ENCODE results near the gene EMSY. TPM values are rescaled to one million over a fixed set of nuclear protein-coding genes. Genes with fewer than 3 reads are reported as not detected.
A peak's percentile ranks its signal among the peaks of the same experiment; 100 is the strongest.

The EMSY gene
- total and polyA plus RNA-seq, 2 of the 8 experiments (the other 6 are each of a cell fraction or from before 2014, with no cell fraction given) = 29.6 to 34.6 TPM

GRCh38 chr11:76579752-76580151 lies 134.9 kb downstream of the EMSY start:
- FAIRE-seq (no peak), DNase-seq (ENCODE audit: low read depth in 1 of 2, low spot score in 2 of 2) (no peak)
- Histone ChIP-seq H3K9me3 (ENCODE audit: insufficient read depth in 2 of 2, low read depth in 1 of 2, low read length in 1 of 2) (peaks cover 0 to 9% of the 10 kb centered on the region in 2 experiments; a peak in 1 of 4 replicates), H2BK5ac (ENCODE audit: low read depth, low read length) (no peak overlapping the region), H2AFZ (ENCODE audit: low read length) (no peak overlapping the region), H3K79me1 (ENCODE audit: low read depth, low read length) (no peaks in the 10 kb centered on the region), H3K14ac (ENCODE audit: insufficient read length) (no peak overlapping the region), H2BK20ac (ENCODE audit: low read length) (no peak overlapping the region), H3K4me1 (replicated peaks in 1 of 4; ENCODE audit: control insufficient read depth in 3 of 4, insufficient read depth in 4 of 4, low read length in 3 of 4) (peaks cover 0 to 11% (median 2%) of the 10 kb centered on the region in 4 experiments; a peak in 5 of 7 replicates), H4K20me1 (replicated peaks in 1 of 2; ENCODE audit: control insufficient read depth in 1 of 2, insufficient read depth in 2 of 2, low read length in 2 of 2) (no peaks in the 10 kb centered on the region), H3K18ac (ENCODE audit: extremely low read depth, low read length) (no peak overlapping the region), H3K56ac (replicated peaks; ENCODE audit: insufficient read length, low read depth, low read length) (no peak overlapping the region), H3K4me3 (ENCODE audit: extremely low read depth in 1 of 4, insufficient read depth in 2 of 4, low read depth in 3 of 4, low read length in 4 of 4) (no peak overlapping the region), H3K23me2 (ENCODE audit: low read depth, low read length) (no peaks in the 10 kb centered on the region), H2BK12ac (ENCODE audit: low read depth, low read length) (peak overlapping the region; percentile 60; the same call in 1 of the 2 replicates), H3K9ac (replicated peaks in 1 of 4; ENCODE audit: extremely low read depth in 1 of 4, low read depth in 3 of 4, low read length in 3 of 4) (no peak overlapping the region), H3K27me3 (replicated peaks in 1 of 4; ENCODE audit: control insufficient read depth in 3 of 4, extremely low read depth in 1 of 4, insufficient read depth in 3 of 4, low read length in 3 of 4) (no peaks in the 10 kb centered on the region), H3K4ac (replicated peaks; ENCODE audit: insufficient read length, low read depth, low read length) (no peak overlapping the region), H3K36me3 (ENCODE audit: control insufficient read depth in 2 of 4, insufficient read depth in 4 of 4, low read length in 3 of 4) (no peaks in the 10 kb centered on the region), H3K79me2 (ENCODE audit: control insufficient read depth in 1 of 2, insufficient read depth in 2 of 2, low read length in 2 of 2) (no peaks in the 10 kb centered on the region), H3K27ac (ENCODE audit: low read depth, low read length) (no peak overlapping the region), H3K4me2 (ENCODE audit: insufficient read depth in 1 of 2, low read depth in 2 of 2, low read length in 2 of 2) (no peak overlapping the region), H3K23ac (ENCODE audit: insufficient read length) (no peak overlapping the region), H4K5ac (ENCODE audit: insufficient read length, low read depth, low read length) (no peak overlapping the region), H4K8ac (ENCODE audit: extremely low read depth, insufficient read depth, low read length) (0 out of 2 replicates have a peak overlapping the region, but pooled peaks have one; percentile 22), H2AK5ac (ENCODE audit: low read depth, low read length) (0 out of 2 replicates have a peak overlapping the region, but pooled peaks have one; percentile 30), H4K91ac (replicated peaks; ENCODE audit: insufficient read length, low read length) (no peak overlapping the region), H2BK120ac (replicated peaks; ENCODE audit: low read depth, low read length) (no peak overlapping the region), H2BK15ac (ENCODE audit: low read length) (peak overlapping the region; percentile 65; the same call in 1 of the 2 replicates)
- ChIA-PET CTCF (ENCODE audit: partially characterized antibody) (interaction anchor here (0.7 to 6.0 kb wide), 10 partner anchors 11 to 150 kb away, joined by 3 to 62 read pairs (median 4); no protein-coding TSS in a partner anchor), POLR2A (ENCODE audit: partially characterized antibody) (interaction anchor here (1.6 kb wide), 1 partner anchor 25 kb away, joined by 4 read pairs; no protein-coding TSS in a partner anchor)
- 78% methylated on average over 5 of the region's 5 CpGs; no CpG with 5 or more reads in 1 of the 2 experiments for WGBS, 2 experiments (ENCODE audit: extremely low coverage in 1 of 2, insufficient coverage in 1 of 2, insufficient read length in 1 of 2, insufficient replicate concordance in 2 of 2, low coverage in 1 of 2, low lambda C conversion rate in 2 of 2, missing lambda C conversion rate in 1 of 2)
- TF ChIP-seq BRCA1 (IDR thresholded peaks at IDR 0.05; ENCODE audit: low read depth, low read length) (no peak), ATF3 (IDR thresholded peaks at IDR 0.05; ENCODE audit: insufficient read depth, low read depth, low read length) (no peak), TEAD4 (IDR thresholded peaks at IDR 0.05; ENCODE audit: low read depth, low read length) (no peak), KDM1A (IDR thresholded peaks at IDR 0.05; ENCODE audit: borderline replicate concordance, low read length) (peak; percentile 23; the same call in 1 of the 2 replicates), EGR1 (IDR thresholded peaks at IDR 0.05; ENCODE audit: borderline replicate concordance, low read depth, low read length) (no peak), KDM5A (IDR thresholded peaks at IDR 0.05; ENCODE audit: low read length) (no peak)
